Hepatocyte (in vitro differentiated cells): Measurements from ENCODE around the gene SETD6.

Experiments used
- EZH2 ChIP-seq: fragments of 200-600 bp; sonication (generic); IDR thresholded peaks from 2 replicates; pipeline ENCODE4 v1.6.1; 2016; ENCODE audit warnings: antibody characterized with exemption, mild to moderate bottlenecking, borderline replicate concordance
- EZH2phosphoT487 ChIP-seq: fragments of 200-600 bp; sonication (generic); IDR thresholded peaks from one replicate; pipeline ENCODE4 v1.6.1; 2018; ENCODE audit warnings: antibody characterized with exemption, mild to moderate bottlenecking, low read depth, moderate library complexity; ENCODE audit not compliant: unreplicated experiment, severe bottlenecking
- TF ChIP-seq, protein P1 (sequence below): fragments of 200-600 bp; sonication (generic); IDR thresholded peaks from 2 replicates; pipeline ENCODE4 v1.5.1; 2016; ENCODE audit warnings: antibody characterized with exemption, mild to moderate bottlenecking; ENCODE audit not compliant: poor library complexity

DNA sequence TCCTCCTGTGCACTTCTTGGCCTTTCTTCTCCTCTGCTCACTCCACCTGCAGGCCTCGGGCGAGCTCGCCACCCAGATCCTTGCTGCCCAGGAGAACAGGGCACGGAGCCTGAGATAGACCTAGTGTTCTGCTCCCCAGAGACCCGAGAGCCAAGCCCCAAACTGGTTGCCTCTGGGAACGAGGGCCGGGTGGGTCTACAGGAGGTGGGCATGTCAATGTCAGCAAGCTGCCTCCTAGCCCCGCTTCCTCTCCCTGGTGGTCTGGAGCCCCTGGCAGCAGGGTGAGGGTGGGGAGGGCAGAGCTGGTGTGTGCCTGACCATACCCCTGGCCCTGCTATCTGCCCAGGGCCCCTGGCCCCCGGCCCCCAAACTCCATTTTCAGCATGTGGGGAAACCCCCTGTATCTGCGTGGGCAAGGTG is 16.2 kb upstream of the SETD6 start:
- TF ChIP-seq, protein P1, sequence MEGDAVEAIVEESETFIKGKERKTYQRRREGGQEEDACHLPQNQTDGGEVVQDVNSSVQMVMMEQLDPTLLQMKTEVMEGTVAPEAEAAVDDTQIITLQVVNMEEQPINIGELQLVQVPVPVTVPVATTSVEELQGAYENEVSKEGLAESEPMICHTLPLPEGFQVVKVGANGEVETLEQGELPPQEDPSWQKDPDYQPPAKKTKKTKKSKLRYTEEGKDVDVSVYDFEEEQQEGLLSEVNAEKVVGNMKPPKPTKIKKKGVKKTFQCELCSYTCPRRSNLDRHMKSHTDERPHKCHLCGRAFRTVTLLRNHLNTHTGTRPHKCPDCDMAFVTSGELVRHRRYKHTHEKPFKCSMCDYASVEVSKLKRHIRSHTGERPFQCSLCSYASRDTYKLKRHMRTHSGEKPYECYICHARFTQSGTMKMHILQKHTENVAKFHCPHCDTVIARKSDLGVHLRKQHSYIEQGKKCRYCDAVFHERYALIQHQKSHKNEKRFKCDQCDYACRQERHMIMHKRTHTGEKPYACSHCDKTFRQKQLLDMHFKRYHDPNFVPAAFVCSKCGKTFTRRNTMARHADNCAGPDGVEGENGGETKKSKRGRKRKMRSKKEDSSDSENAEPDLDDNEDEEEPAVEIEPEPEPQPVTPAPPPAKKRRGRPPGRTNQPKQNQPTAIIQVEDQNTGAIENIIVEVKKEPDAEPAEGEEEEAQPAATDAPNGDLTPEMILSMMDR: no peak
- TF ChIP-seq EZH2phosphoT487 (no peak), EZH2 (no peak)
